Aorta (tissue), 5 donors: ENCODE measurements around the gene CFHR5. TPM values are rescaled to one million over a fixed set of nuclear protein-coding genes. Genes with fewer than 3 reads are reported as not detected.

Experiments
- ATAC-seq: fragments of 200-7000 bp; cut with Tn5 transposase; one replicate; pipeline ENCODE4 v1.9.1; 2022; ENCODE audit warnings: moderate library complexity; ENCODE audit not compliant: low FRiP score
- DNase-seq, 2 donors: peaks; one replicate each; pipeline ENCODE4 v3.0.0-alpha.2; 2020
- H3K27ac ChIP-seq, 2 donors: one replicate each; pipeline ENCODE4 v1.5.1; 2013; ENCODE audit warnings: low read length in 2 of 2, mild to moderate bottlenecking in 2 of 2, moderate library complexity in 2 of 2, control low read depth in 1 of 2, inconsistent platforms in 1 of 2, low read depth in 1 of 2
- H3K27me3 ChIP-seq, 2 donors: one replicate each; pipeline ENCODE4 v1.6.1; 2013; ENCODE audit warnings: control low read depth in 1 of 2, low read length in 1 of 2, mild to moderate bottlenecking in 1 of 2, moderate library complexity in 1 of 2; ENCODE audit not compliant: insufficient read depth in 2 of 2, control insufficient read depth in 1 of 2
- H3K36me3 ChIP-seq, 2 donors: one replicate each; pipeline ENCODE4 v1.6.1; 2013; ENCODE audit warnings: control low read depth in 1 of 2, low read length in 1 of 2, mild to moderate bottlenecking in 1 of 2; ENCODE audit not compliant: insufficient read depth in 2 of 2, control insufficient read depth in 1 of 2
- H3K4me1 ChIP-seq, 2 donors: one replicate each; pipeline ENCODE4 v1.6.1; 2013; ENCODE audit warnings: low read length in 2 of 2, control low read depth in 1 of 2, mild to moderate bottlenecking in 1 of 2, moderate library complexity in 1 of 2; ENCODE audit not compliant: insufficient read depth in 2 of 2, control insufficient read depth in 1 of 2
- H3K4me3 ChIP-seq, 2 donors: one replicate each; pipeline ENCODE4 v1.5.1; 2013; ENCODE audit warnings: low read length in 2 of 2, control low read depth in 1 of 2, mild to moderate bottlenecking in 1 of 2
- H3K9me3 ChIP-seq: one replicate; pipeline ENCODE4 v1.6.1; 2013; ENCODE audit warnings: mild to moderate bottlenecking, low read length; ENCODE audit not compliant: control insufficient read depth
- WGBS, 2 donors: extraction: QIAGEN DNeasy Blood & Tissue Kit; methylation state at CpG; one replicate each; pipeline ENCODE4 v1.1.7; 2013; 5-methylcytosine and 5-hydroxymethylcytosine counted together
- intact Hi-C, 2 donors: fragments of 100-400 bp; cut with DNase I; formaldehyde crosslinking; loops; one replicate each; pipeline versions ENCODE4 v1.14.2 to v1.15.0; 2022
- polyA plus RNA-seq, 2 donors: library from polyadenylated mRNA; stranded (reverse); fragments of 200-250 nt; gene quantifications; one replicate each; pipeline ENCODE4 v1.2.3, GENCODE V29; 2013
- total RNA-seq, 2 donors: library from RNA; stranded (reverse); fragmentation: NEBNext Ultra II Directional; extraction: Animal tissue kit (Norgen Biotek cat#: 25700); gene quantifications; one replicate each; pipeline ENCODE4 v1.2.1, GENCODE V29; 2021
- donor health status: healthy with polysubstance abuse.
- donor health status: Bipolar disorder and iron deficiency.
- donor health status: DM: no; HTN: no; CAD: no.
- donor health status: DM: no; HTN: no; CAD: no.
- donor health status: DM: yes; HTN: yes; CAD: no.

Gene CFHR5
- total and polyA plus RNA-seq, 4 donors = not detected

DNA sequence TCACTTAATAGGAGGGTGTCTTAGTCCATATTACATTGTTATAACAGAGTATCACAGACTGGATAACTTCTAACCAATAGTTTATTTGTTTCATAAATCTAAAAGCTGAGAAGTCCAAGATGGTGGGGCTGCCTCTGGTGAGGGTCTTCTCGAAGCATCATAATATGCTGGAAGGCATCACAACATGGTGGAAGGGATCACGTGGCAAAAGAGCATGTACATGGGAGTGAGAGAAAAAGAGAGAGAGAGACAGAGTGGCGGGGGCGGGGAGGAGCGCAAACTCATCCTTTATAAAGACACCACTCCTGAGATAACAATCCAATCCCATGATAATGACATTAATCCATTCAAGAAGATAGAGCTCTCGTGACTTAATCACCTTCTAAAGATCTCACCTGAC, 31.5 kb downstream of the CFHR5 start:
- WGBS, 2 donors = 88 to 92% methylated on average over 6 of the region's 6 CpGs
- Histone ChIP-seq H3K27ac (no peak overlapping the region), H3K9me3 (no peaks in the 10 kb centered on the region), H3K4me3 (no peak overlapping the region), H3K27me3 (no peaks in the 10 kb centered on the region), H3K4me1 (no peaks in the 10 kb centered on the region), H3K36me3 (no peaks in the 10 kb centered on the region)
- DNase-seq (no peak), ATAC-seq (no peak)
- intact Hi-C loops = no loop called here

DNA sequence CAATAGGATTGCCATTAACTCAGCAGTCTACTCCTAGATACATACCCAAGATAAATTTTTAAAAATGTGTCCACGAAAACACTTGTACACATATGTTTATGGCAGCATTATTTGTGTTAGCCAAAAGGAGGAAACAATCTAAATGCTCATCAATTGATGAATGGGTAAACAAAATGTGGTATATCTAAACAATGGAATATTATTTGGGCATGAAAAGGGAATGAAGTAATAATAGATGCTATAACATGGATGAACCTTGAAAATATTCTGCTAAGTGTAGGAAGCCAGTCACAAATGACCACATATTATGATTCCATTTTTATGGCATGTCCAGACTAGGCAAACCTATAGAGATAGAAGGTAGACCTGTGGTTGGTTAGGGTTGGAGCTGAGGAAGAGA, 34.3 kb downstream of the CFHR5 start:
- Histone ChIP-seq H3K9me3 (no peaks in the 10 kb centered on the region), H3K4me3 (no peak overlapping the region), H3K4me1 (no peaks in the 10 kb centered on the region), H3K36me3 (no peaks in the 10 kb centered on the region), H3K27ac (no peak overlapping the region), H3K27me3 (no peaks in the 10 kb centered on the region)
- no peak for DNase-seq
- no peak for ATAC-seq
- WGBS, 2 donors = 88 to 95% methylated on average over 1 of the region's 1 CpG
- intact Hi-C loops = no loop called here

DNA sequence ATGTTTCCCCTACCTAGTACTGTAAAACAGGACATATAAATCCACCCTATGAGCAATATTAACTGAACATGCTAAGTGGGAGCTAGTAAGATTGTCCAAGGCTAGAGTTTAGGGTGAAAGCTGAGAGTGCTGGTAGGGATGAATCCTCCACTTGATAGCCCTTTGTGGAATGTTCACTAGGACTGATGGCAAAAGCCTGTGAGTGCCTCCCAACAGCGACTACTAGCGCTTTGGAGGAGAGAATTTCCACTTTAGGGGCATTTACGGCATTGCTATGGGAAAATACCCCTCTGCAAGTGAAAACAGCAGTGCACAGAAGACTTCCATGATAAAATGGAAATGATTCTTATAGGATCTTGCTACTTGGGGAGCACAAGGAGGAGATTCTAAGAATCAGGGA, 35.9 kb downstream of the CFHR5 start:
- H3K36me3 ChIP-seq = no peaks in the 10 kb centered on the region
- DNase-seq (no peak), ATAC-seq (no peak)
- intact Hi-C loops = no loop called here
- H3K4me1 ChIP-seq = no peaks in the 10 kb centered on the region
- no peak overlapping the region for H3K4me3 ChIP-seq
- no peaks in the 10 kb centered on the region for H3K9me3 ChIP-seq
- H3K27me3 ChIP-seq = no peaks in the 10 kb centered on the region
- H3K27ac ChIP-seq = no peak overlapping the region
- 95 to 96% methylated on average over 3 of the region's 3 CpGs for WGBS, 2 donors

DNA sequence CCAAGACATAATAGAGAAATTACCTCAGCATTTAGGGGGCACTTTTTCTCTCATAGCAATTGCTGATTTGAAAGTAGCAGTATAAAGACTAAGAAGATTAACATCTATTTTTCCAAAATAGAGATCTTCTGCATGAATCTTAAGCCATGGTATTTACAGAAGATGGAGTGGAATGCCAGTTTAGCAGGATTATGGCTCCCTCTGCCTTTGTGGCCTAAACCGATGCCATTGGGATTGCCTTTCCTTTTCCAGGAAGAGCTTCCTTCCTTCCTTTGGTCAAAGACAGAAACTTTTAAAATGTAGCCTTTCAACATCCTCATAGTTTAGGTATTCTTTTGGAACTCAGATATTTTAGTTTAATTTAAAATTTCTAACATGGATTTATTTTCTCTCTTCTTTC, 39.4 kb downstream of the CFHR5 start:
- no peaks in the 10 kb centered on the region for H3K27me3 ChIP-seq
- no peak overlapping the region for H3K27ac ChIP-seq
- H3K36me3 ChIP-seq = no peaks in the 10 kb centered on the region
- ATAC-seq (no peak), DNase-seq (no peak)
- H3K9me3 ChIP-seq = no peaks in the 10 kb centered on the region
- no peaks in the 10 kb centered on the region for H3K4me1 ChIP-seq
- 89 to 95% methylated on average over 1 of the region's 1 CpG for WGBS, 2 donors
- intact Hi-C loops = no loop called here
- H3K4me3 ChIP-seq = no peak overlapping the region

DNA sequence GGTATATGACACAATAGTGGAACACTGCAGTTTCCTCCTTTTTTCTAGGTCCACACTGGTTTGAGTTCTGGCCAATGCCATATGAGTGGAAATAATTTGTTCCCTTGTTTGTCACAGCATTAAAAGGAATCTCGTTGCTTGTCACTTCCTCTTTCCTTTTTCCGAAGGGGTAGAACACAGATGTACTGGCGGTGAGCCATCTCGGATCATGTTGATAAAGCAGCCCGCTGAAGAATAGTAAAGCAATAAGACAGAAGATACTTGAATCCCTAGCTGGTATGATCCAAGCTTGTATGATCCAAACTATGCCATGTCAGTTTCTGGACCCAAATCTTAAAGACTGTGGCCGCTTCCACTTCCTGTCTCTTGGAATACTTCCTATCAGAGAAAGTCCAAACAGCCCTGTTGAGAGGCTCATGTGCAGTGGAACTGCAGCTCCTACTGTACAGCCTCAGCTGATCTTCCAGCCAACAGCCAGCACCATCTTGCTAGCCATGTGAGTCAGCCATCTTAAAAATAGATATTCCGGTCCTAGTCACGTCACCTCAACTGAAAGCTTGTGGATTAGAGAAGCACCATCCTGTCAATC, 40.3 kb downstream of the CFHR5 start:
- 83 to 85% methylated on average over 8 of the region's 8 CpGs for WGBS, 2 donors
- Histone ChIP-seq H3K4me1 (no peaks in the 10 kb centered on the region), H3K36me3 (no peaks in the 10 kb centered on the region), H3K9me3 (no peaks in the 10 kb centered on the region), H3K27ac (no peak overlapping the region), H3K27me3 (no peaks in the 10 kb centered on the region), H3K4me3 (no peak overlapping the region)
- ATAC-seq = no peak
- DNase-seq = no peak
- intact Hi-C loops = no loop called here

DNA sequence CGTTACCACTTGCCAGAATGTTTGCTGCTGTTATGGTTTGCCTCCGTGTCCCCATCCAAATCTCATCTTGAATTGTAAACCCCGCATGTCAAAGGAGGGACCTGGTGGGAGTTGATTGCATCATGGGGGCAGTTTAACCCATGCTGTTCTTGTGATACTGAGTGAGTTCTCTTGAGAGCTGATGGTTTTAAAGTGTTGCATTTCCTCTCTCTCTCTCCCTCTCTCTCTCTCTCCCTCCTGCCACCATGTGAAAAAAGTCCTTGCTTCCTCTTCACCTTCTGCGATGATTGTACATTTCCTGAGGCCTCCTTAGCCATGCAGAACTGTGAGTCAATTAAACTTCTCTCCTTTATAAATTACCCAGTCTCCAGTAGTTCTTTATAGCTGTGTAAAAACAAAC, 44.4 kb downstream of the CFHR5 start:
- H3K27ac ChIP-seq = no peak overlapping the region
- DNase-seq (no peak), ATAC-seq (no peak)
- WGBS, 2 donors = 39 to 45% methylated on average over 4 of the region's 4 CpGs
- no peaks in the 10 kb centered on the region for H3K27me3 ChIP-seq
- H3K4me3 ChIP-seq = no peak overlapping the region
- intact Hi-C loops = no loop called here
- no peaks in the 10 kb centered on the region for H3K36me3 ChIP-seq
- no peaks in the 10 kb centered on the region for H3K9me3 ChIP-seq
- H3K4me1 ChIP-seq = no peaks in the 10 kb centered on the region

DNA sequence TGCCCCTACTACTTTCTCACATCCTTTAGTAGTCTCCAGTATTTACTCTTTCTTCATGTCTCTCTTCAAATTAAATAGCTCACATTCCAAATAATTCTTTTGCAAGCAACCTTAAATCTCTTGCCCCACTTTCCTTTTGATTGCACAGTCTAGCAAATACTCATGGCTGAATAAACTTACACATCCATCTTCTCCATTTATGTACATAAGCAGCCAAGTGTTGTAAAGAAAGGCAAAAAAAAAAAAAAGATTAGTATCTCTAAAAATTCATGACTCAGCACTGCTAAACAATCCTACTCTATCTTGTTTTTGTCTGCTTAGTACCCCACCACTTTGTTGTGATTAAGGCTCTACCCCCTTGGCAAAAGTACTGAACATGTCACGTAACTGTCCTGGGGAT, 47.1 kb downstream of the CFHR5 start:
- Histone ChIP-seq H3K4me1 (no peaks in the 10 kb centered on the region), H3K36me3 (no peaks in the 10 kb centered on the region), H3K27ac (no peak overlapping the region), H3K27me3 (no peaks in the 10 kb centered on the region), H3K4me3 (no peak overlapping the region), H3K9me3 (no peaks in the 10 kb centered on the region)
- 87 to 90% methylated on average over 1 of the region's 1 CpG for WGBS, 2 donors
- DNase-seq (no peak), ATAC-seq (no peak)
- intact Hi-C loops = no loop called here

DNA sequence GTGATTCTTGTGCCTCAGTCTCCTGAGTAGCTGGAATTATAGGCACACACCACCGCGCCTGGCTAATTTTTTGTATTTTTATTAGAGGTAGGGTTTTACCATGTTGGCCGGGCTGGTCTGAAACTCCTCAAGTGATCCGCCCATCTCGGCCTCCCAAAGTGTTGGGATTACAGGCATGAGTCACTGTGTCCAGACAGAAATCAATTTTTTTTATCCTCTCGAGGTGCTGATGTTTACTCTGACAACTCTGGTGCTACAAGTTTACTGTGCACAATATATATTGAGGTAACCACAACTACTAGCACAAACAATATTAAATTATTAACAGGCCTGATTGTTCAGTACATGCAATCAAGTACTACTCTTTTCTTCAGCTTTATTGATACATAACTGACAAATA, 50.0 kb downstream of the CFHR5 start:
- Histone ChIP-seq H3K36me3 (no peaks in the 10 kb centered on the region), H3K4me3 (no peak overlapping the region), H3K27me3 (no peaks in the 10 kb centered on the region), H3K27ac (no peak overlapping the region), H3K4me1 (no peaks in the 10 kb centered on the region), H3K9me3 (no peaks in the 10 kb centered on the region)
- DNase-seq (no peak), ATAC-seq (no peak)
- intact Hi-C loops = no loop called here
- 87 to 88% methylated on average over 6 of the region's 6 CpGs for WGBS, 2 donors

DNA sequence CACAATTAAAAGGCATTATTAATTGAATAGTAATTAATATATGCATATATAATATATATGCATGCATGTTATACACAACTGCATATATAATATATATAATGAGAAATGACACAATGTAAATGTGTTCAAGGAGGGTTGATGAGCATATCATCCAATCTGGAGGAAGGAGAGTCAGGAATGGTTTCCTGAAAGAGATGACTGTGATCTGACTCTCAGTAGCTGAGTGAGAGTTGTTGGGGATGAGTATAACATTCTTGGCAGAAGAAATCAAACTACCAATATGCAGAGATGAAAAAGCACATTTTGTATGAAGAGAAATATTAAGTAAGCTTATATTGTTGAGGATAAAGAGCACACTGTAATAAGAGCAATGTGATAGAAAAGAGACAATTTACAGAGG, 52.4 kb downstream of the CFHR5 start:
- Histone ChIP-seq H3K27ac (no peak overlapping the region), H3K9me3 (no peaks in the 10 kb centered on the region), H3K36me3 (no peaks in the 10 kb centered on the region), H3K27me3 (no peaks in the 10 kb centered on the region), H3K4me1 (no peaks in the 10 kb centered on the region), H3K4me3 (no peak overlapping the region)
- ATAC-seq = no peak
- no peak for DNase-seq
- intact Hi-C loops = no loop called here
